Activated B cell treated with CpG ODN at 0.5 μM for 24 hours (primary cell): ENCODE measurements around the gene SLC6A11. TPM values are rescaled to one million over a fixed set of nuclear protein-coding genes. Genes with fewer than 3 reads are reported as not detected.

ENCODE experiments used
- ATAC-seq: fragments of 200-7000 bp; cut with Tn5 transposase; one replicate; pipeline ENCODE4 v1.10.0; 2021; ENCODE audit warnings: low read depth, mild to moderate bottlenecking, moderate library complexity
- CTCF ChIA-PET: fragments of 350-600 bp; sonication (Branson Sonifier 250); formaldehyde crosslinking; loops from one replicate; lab custom pipeline; 2021; ENCODE audit warnings: antibody characterized with exemption; lab: Charles Lee
- POLR2A ChIA-PET: fragments of 350-600 bp; sonication (Branson Sonifier 250); formaldehyde crosslinking; loops from one replicate; lab custom pipeline; 2021; ENCODE audit warnings: antibody characterized with exemption; lab: Charles Lee
- DNase-seq: peaks from one replicate; pipeline ENCODE4 v3.0.0; 2022
- H3K27ac Mint-ChIP-seq: one replicate; pipeline ENCODE4 v1.8.0; 2020; ENCODE audit warnings: mixed read lengths
- H3K27me3 Mint-ChIP-seq: one replicate; pipeline ENCODE4 v1.8.0; 2021; ENCODE audit warnings: mixed read lengths
- H3K36me3 Mint-ChIP-seq: one replicate; pipeline ENCODE4 v1.8.0; 2021; ENCODE audit warnings: low read depth, mixed read lengths
- H3K4me1 Mint-ChIP-seq: one replicate; pipeline ENCODE4 v1.8.0; 2021; ENCODE audit warnings: mixed read lengths
- H3K4me3 Mint-ChIP-seq: one replicate; pipeline ENCODE4 v1.8.0; 2020; ENCODE audit warnings: mild to moderate bottlenecking, mixed read lengths
- H3K9me3 Mint-ChIP-seq: one replicate; pipeline ENCODE4 v1.8.0; 2020; ENCODE audit warnings: mixed read lengths
- CTCF ChIP-seq: fragments of 200-600 bp; IDR thresholded peaks from one replicate; pipeline ENCODE4 v1.8.0; 2022; ENCODE audit warnings: antibody characterized with exemption, mild to moderate bottlenecking
- intact Hi-C: fragments of 100-400 bp; cut with micrococcal nuclease; formaldehyde crosslinking; loops from one replicate; pipeline ENCODE4 v1.15.1; 2024
- total RNA-seq: library from RNA; stranded (reverse); gene quantifications from 2 replicates; pipeline ENCODE4 v1.2.3, GENCODE V29; 2022

SLC6A11 gene
- total RNA-seq, 1 donor from 2014 or later: not detected

GRCh38 chr3:10970306-10970960, 154.4 kb downstream of the SLC6A11 start:
- intact Hi-C loops: no loop called here

GRCh38 chr3:10972072-10972782, 156.2 kb downstream of the SLC6A11 start:
- TF ChIP-seq CTCF: no peak
- POLR2A ChIA-PET: no interaction called here
- H3K27me3 Mint-ChIP-seq: peaks cover 11% of the 10 kb centered on the region

More at GRCh38 chr3:10970306-10970960, 154.4 kb downstream of the SLC6A11 start:
- peaks cover 21% of the 10 kb centered on the region for H3K27me3 Mint-ChIP-seq
- no peak for TF ChIP-seq CTCF
- H3K4me3 Mint-ChIP-seq: no peak overlapping the region
- no peaks in the 10 kb centered on the region for H3K4me1 Mint-ChIP-seq
- no peaks in the 10 kb centered on the region for H3K9me3 Mint-ChIP-seq
- ATAC-seq (no peak), DNase-seq (no peak)
- no peaks in the 10 kb centered on the region for H3K36me3 Mint-ChIP-seq
- no peak overlapping the region for H3K27ac Mint-ChIP-seq
- ChIA-PET POLR2A (no interaction called here), CTCF (no interaction called here)

GRCh38 chr3:10973046-10973595, 157.1 kb downstream of the SLC6A11 start:
- no peaks in the 10 kb centered on the region for H3K4me1 Mint-ChIP-seq
- no peak for TF ChIP-seq CTCF
- DNase-seq (no peak), ATAC-seq (no peak)
- CTCF ChIA-PET: no interaction called here
- H3K9me3 Mint-ChIP-seq: no peaks in the 10 kb centered on the region
- no peak overlapping the region for H3K4me3 Mint-ChIP-seq
- POLR2A ChIA-PET: no interaction called here
- H3K27ac Mint-ChIP-seq: no peak overlapping the region
- peaks cover 13% of the 10 kb centered on the region for H3K27me3 Mint-ChIP-seq
- intact Hi-C loops: no loop called here
- H3K36me3 Mint-ChIP-seq: no peaks in the 10 kb centered on the region

More at GRCh38 chr3:10972072-10972782, 156.2 kb downstream of the SLC6A11 start:
- Mint-ChIP-seq H3K9me3 (no peaks in the 10 kb centered on the region), H3K36me3 (no peaks in the 10 kb centered on the region), H3K27ac (no peak overlapping the region), H3K4me1 (no peaks in the 10 kb centered on the region), H3K4me3 (no peak overlapping the region)
- no peak for ATAC-seq
- DNase-seq: no peak
- CTCF ChIA-PET: no interaction called here
- intact Hi-C loops: no loop called here

GRCh38 chr3:10974131-10974530, 158.1 kb downstream of the SLC6A11 start:
- intact Hi-C loops: no loop called here
- no peaks in the 10 kb centered on the region for H3K4me1 Mint-ChIP-seq
- H3K4me3 Mint-ChIP-seq: no peak overlapping the region
- no peak for DNase-seq
- H3K36me3 Mint-ChIP-seq: no peaks in the 10 kb centered on the region
- no peak overlapping the region for H3K27ac Mint-ChIP-seq
- ChIA-PET CTCF (no interaction called here), POLR2A (no interaction called here)
- no peak for ATAC-seq
- no peak for TF ChIP-seq CTCF
- H3K9me3 Mint-ChIP-seq: no peaks in the 10 kb centered on the region
- H3K27me3 Mint-ChIP-seq: peaks cover 17% of the 10 kb centered on the region

- Mint-ChIP-seq H3K36me3 (no peaks in the 10 kb centered on the region), H3K27me3 (peaks cover 20% of the 10 kb centered on the region), H3K27ac (no peak overlapping the region), H3K4me1 (no peaks in the 10 kb centered on the region), H3K9me3 (no peaks in the 10 kb centered on the region), H3K4me3 (no peak overlapping the region)
- TF ChIP-seq CTCF: no peak
- intact Hi-C loops: no loop called here
- POLR2A ChIA-PET: no interaction called here
- ATAC-seq (no peak), DNase-seq (no peak)
- CTCF ChIA-PET: no interaction called here
Observed at GRCh38 chr3:10974746-10975375, 158.8 kb downstream of the SLC6A11 start.
